Measurements from ENCODE around the gene KRTAP10-3.

DNA sequence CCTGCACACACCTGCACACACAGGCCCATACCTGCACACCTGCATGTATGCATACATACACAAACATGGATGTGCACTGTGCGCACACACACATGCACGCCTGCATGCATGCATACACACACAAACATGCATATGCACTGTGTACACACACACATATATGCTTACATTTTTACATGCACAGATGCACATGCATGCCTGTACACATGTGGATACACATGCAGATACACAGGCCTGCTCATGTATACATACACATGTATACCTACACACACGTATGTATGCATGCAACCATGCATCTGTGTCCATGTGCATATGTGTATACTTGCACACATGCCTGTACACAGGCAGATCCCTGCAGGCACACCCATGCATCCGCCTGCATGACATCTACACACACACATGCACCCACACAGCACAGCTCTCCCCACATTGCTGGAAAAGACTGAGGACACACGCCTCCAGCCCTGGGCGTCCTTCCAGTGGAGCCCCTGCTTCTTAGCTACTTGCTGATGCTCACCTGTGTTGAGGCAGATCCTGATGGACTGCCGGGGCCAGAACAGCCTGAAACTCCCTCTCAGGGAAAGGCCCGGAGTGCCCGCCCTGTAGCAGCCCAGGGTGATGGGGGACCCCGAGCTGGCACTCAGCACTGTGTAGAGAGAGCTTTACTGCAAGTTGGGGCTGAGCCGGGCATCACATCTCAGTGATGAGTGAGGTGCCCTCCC, 47.2 kb downstream of the KRTAP10-3 start:
- TF ChIP-seq GLIS2 (tag by site-specific recombination; IDR thresholded peaks at IDR 0.05) (no peak), ZNF768 (tag by site-specific recombination; IDR thresholded peaks at IDR 0.05) (no peak), ZBTB17 (tag by site-specific recombination; IDR thresholded peaks at IDR 0.05) (no peak)
- TF ChIP-seq, protein P1, sequence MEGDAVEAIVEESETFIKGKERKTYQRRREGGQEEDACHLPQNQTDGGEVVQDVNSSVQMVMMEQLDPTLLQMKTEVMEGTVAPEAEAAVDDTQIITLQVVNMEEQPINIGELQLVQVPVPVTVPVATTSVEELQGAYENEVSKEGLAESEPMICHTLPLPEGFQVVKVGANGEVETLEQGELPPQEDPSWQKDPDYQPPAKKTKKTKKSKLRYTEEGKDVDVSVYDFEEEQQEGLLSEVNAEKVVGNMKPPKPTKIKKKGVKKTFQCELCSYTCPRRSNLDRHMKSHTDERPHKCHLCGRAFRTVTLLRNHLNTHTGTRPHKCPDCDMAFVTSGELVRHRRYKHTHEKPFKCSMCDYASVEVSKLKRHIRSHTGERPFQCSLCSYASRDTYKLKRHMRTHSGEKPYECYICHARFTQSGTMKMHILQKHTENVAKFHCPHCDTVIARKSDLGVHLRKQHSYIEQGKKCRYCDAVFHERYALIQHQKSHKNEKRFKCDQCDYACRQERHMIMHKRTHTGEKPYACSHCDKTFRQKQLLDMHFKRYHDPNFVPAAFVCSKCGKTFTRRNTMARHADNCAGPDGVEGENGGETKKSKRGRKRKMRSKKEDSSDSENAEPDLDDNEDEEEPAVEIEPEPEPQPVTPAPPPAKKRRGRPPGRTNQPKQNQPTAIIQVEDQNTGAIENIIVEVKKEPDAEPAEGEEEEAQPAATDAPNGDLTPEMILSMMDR (tag by site-specific recombination; IDR thresholded peaks at IDR 0.05), result no peak
